SIG-M5 treated with dmso at 0.1 percent for 504 hours (cell line): Measurements from ENCODE around the gene APBA2.

Experiments
- DNase-seq: peaks from one replicate; lab custom pipeline; 2025; ENCODE audit not compliant: unreplicated experiment; lab: John Stamatoyannopoulos, UW

The APBA2 gene

DNA sequence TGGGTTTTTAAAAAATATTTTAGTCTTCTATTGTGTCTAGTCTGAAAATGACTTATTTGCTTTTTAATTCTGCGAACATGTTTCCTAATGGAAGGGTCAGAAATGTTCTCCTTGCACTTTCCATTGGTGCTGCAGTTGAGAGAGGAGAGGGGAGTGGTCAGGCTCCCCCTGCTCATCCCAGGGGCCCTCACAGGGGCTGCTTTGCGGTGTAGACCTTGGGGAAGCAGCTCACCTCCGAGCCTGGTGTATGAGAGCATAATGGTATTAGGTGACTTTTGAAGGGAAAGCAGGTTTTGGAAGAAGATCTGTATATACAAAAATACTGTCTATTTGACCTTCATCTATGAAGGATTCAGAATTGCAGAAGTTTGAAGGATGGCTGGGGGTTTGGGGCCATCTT lies 28.3 kb downstream of the APBA2 start:
- DNase-seq, result no peak

DNA sequence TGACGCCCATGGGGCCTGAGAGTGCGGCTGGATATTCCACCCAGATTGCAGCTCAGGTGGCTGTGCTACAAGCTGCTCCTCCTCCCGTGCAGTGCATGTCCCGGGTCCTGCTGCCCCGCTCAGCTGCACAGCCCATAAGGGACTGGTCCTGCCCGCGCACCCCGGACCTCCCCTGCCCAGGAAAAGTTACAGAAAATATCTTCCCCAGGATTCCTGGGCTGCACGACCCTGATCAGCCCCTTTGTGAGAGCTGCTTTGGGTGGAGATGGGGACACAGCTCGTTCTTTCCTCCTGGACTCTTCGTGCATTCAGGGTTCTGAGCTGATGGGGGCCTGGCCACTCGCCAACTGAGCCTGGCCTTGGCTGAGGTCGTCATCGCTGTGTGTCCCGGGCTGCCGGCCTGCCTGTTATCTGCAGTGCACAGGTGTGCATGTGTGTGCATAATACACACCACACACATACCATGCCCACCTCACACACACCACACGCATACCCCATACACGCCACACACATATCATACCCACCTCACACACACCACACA lies 28.8 kb downstream of the APBA2 start:
- no peak for DNase-seq

DNA sequence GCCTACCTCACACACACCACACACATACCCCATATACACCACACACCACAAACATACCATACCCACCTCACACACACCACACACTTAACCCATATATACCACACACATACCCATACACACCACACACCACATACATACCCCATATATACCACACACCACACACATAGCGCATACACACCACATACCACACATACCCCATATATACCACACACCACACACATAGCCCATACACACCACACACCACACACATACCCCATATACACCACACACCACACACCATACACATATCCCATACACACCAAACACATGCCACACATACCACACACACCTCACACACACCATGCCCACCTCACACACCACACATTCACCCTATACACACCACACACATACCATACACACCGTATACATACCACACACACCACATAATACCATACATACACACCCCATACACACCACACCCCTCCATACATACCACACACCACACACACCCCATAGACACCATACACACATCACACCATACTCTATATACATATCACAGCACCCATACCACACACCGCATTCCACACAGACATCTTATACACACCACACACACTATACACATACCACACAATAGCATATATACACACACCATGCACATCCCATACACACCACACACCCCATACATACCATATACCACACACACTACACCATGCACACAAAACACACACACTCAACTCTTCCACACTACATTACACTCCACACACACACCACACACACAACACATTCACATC lies 29.5 kb downstream of the APBA2 start:
- no peak for DNase-seq

- no peak for DNase-seq
These were observed 30.2 kb downstream of the APBA2 start for GRCh38 chr15:28915935-28916334.

DNA sequence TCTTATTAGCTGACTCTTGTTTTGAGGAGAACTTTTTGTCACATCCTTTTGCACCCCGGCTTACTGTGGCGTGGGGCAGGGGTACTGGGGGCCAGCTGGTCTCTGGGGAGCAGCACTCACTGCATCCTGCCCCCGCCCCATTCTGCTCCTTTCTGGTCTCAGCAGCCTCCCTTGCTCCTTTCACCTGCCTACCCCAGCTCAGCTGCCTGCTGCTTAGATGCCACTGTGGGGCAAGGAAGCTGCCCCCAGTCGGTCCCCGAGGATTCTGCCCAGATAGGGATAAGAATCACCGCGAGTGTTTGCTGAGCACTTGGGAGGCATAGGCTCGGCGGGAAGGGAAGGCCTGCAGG lies 32.0 kb downstream of the APBA2 start:
- DNase-seq, result no peak

DNA sequence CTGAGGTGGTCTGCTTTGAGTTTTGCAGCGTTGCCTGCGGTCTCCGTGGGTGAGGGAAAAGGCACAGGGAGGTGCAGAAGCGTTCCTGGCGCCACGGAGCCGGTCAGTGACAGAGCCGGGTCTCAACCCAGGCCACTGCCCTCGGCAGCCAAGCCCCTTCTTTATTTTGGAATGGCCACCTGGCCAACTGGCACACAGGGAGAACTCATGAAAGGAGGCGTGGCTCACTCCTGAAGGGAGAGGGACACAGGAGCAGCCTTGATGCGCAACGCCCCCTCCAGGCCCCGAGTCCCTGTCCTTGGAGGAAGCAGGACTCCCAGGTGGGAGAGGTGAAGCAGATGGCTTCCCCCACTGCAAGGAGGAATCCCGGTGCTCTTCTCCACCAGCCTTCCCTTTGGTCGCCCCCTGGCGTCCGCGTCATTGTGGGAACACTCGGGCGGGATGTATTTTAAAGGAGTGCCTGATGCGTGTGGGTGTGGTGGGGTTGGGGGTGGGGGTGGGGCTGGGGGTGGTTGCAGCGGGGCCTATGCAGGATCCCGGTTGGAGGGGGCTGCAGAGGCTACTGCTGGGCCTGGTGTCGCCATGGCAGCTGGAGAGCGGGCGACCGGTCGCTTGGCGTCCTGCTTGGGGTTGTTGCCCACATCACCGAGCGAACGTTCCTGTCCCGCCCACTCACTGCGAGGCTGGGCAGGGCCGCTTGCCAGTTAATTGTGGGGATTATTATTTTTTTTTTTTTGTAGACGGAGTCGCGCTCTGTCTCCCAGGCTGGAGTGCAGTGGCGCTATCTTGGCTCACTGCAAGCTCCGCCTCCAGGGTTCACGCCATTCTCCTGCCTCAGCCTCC lies 32.6 kb downstream of the APBA2 start:
- DNase-seq, result no peak

DNA sequence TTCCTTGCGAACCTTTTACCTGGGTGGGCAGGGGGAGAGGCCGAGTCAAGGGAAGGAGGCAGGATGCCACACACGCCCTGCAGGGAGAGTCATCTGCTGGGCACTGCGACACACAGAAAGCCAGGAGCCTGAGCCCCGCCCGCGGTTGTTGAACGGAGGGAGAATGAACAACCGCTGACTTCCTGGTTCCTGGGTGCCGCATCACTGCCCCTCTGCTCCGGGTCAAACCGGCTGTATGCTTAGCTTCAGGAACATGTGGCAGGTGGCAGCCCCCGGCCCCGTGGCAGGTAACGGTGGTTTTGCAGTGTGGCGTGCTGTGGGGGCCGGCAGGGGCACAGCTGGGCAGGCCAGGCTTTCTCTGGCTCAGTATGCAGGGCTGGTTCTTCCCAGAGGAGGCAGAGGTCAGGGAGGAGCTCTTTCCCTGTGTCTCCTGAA lies 33.4 kb downstream of the APBA2 start:
- DNase-seq, result no peak

DNA sequence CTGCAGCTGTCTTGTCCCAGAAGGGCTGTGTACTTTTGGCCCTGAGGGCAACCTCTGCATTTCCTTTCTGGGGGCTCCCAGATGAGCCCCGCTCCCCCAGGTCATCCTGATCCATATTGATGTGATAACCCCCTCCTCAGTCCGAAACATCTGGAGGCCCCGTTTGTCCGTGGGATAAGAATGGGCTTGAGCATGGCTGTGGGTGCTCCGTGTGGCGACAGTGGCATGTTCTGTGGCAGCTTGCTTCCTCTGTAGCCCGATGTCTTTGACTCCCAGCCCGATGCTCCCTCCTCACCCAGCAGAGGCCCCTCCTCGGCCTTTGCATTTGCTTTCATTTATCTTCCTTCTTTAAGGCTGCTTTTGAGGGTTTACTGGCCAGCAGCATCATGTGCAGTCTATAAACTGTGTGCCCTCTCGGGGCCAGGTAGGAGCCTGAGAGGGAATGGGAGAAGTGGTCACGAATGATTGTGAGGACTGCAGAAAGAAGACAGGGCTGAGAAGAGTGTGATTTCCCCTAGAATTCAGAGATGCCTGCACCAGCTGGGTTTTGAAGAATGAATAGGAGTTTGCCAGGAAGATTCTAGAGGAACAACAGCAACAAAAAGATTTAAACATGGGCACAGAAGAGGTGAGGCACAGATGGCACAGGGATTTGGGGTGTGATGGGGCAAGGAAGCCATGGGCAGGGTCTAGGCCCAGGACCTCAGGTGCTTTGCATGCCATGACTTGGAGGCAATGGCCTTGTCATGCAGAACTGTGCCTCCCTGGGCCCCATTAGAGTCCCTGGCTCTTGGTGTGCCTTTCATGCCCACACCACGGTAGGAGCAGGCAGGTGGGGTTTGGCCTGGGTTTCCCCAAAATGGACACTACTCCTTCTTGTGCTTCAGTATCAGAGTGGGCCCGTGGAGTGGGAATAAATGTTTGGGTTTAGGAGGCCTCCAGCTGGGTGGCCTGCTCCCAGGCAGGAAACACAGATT lies 34.2 kb downstream of the APBA2 start:
- no peak for DNase-seq

GRCh38 chr15:28920781-28921331 lies 35.1 kb downstream of the APBA2 start:
- DNase-seq, result no peak

DNA sequence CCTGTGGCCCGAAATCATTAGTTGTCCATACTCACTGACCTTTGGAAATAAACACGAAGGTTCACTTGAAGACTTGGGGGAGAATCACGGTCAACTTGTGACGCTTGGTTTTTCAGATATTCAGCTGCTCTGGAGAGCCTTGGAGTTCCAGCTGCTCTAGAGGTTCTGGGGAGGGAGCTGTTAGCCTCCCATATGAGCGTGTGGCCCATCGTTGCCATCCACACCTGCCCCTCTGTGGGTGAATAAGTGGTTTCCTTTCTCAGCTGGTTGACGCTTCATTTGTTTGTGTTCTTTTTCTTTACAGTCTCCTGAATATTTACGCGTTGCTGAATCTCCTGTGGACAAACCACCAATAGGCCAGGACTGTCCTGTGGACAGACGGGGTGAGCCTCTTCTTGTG lies 35.6 kb downstream of the APBA2 start:
- no peak for DNase-seq

DNA sequence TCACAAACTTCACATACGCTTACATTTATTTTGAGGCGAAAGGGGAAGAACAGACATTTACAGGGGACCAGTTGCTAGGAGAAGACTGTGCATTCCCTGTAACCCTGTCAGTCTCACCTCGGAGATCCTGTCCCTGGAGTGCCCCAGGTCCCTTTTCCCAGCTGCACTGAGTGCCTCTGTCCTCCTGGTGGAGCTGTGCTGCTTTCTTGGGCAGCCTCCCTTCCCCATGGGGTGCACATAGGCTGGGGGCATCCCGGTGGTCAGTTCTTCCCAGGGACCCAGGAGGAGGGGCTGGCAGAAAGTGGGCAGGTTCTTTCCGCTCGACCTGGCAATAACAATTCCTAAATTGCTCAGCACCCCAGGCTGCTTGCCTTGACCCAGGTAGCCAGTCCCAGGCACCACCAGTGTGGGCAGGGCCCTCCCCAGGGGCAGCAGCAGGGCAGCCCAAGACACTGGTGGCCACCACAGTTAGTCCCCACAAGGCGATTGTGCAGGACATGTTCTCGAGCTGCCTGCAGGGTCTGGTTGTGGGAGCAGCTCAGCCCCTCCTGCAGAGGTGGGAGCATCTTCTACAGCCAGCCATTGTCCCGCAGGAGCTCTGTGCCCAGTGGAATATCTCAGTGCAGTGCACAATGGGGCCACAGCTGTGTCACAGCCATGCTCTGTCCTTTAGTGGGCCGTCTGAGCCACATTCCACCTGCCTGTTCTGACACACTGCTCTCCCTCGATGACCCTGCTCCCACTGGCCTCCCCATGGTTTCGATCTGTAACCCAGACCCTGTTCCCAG lies 36.3 kb downstream of the APBA2 start:
- DNase-seq, result no peak

DNA sequence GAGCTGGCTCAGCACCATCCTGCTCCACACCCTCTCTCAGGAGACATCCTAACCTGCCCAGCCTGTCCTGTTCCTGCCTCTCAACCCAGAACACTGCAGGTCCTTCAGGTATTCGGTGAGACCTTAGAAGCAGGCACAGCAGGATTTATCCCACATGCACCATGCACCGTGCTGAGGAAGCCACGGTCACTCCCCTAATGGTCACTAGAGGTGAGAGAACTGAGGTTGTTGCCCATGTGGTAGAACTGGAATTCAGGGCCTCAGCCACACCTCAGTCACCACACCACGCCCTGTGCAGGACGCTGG lies 36.9 kb downstream of the APBA2 start:
- DNase-seq, result no peak

DNA sequence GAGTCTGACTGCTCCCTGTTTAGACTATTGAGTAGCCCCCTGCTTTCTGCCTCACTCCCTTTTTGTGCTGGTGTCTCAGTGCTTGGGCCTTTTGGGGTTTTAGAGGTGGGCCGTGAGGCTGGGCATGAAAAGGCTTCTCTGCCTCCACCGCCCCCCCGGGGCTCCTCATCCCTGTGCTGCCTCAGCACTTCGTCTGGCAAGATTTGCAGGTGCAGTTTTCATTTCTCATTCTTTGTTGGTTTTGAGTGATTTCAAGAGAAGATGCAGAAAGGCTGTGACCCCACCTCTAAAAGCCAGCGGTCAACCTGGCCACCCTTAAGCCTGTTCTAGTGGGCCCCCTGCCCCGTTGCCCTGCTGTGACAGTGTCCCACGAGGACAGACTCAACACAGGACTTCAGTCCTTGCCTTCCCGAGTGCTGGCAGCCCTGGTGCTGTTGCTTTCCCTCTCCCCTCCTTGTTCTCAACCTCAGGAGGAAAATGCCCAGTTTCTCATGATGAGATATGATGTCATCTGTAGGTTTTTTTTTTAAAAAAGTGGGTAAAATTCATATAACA lies 38.0 kb downstream of the APBA2 start:
- no peak for DNase-seq

DNA sequence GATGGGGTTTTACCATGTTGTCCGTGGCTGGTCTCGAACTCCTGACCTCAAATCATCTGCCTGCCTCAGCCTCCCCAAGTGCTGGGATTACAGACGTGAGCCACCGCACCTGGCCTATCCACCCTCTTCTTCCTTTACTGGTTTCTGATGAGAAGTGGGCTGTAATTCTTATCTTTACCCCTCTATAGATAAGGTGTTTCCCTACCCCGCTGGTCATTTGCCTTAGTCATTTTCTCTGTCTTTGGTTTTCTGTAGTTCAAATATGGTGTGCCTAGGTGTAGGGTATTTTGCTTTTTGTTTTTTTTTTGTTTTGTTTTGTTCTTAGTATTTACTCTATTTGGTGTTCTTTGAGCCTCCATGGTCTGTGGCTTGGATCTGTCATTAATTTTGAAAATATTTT lies 41.3 kb downstream of the APBA2 start:
- DNase-seq, result no peak

DNA sequence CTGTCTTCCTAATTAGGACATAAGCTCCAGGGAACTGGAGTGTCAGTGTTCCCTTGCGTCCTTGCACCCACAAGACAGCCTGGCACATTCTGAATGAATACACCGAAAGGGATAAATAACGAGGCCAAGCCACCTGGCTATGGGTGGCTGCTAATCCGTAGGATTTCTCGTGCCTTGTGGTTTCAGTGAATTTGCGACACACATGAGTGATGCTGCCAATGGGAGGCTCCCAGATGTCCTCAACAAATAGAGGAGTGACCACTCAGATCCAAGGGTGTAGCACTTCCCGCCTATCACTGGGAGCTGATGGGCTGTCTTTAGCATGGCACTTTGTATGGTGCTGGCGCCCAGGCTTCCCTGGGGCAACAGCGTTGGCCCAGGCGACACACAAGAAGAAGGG lies 43.4 kb downstream of the APBA2 start:
- no peak for DNase-seq

- no peak for DNase-seq
These were observed 44.2 kb downstream of the APBA2 start for GRCh38 chr15:28930011-28930410.

- no peak for DNase-seq
These were observed 44.9 kb downstream of the APBA2 start for GRCh38 chr15:28930476-28931291.

GRCh38 chr15:28931828-28932227 lies 46.1 kb downstream of the APBA2 start:
- DNase-seq, result no peak

DNA sequence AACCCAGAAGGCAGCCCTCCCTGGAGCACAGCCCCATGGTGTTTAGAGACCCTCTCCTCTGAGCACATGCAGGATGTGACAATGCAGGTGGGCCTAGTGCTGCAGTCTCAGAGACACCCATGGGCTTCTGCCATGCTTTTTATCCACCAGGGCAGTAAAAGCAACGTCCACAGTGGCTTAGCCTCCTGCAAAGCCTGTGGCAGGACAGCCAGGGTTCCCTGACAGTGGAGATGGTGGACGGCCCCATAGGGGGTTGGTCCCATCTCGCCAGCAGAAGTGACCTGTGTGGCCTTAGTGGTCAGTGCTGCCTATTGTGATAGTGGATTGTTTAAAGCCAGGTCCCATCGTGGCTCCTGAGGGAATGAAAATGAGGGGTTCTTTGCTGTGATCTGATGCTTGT lies 46.6 kb downstream of the APBA2 start:
- no peak for DNase-seq
